Stimulated activated CD4-positive, alpha-beta T cell treated with anti-CD3 and anti-CD28 coated beads, Interleukin-4, amount 100 ng/mL, for 24 hours (primary cell): ENCODE results near the gene TTLL13.
"Not testable (repeated sequence)": the region's sequence is repeated elsewhere in the genome, so short reads cannot be mapped to it uniquely, and the experiment has no call there.

ENCODE experiments used
- DNase-seq: peaks from one replicate; pipeline ENCODE4 v3.0.0-alpha.2; 2020

The TTLL13 gene

DNA sequence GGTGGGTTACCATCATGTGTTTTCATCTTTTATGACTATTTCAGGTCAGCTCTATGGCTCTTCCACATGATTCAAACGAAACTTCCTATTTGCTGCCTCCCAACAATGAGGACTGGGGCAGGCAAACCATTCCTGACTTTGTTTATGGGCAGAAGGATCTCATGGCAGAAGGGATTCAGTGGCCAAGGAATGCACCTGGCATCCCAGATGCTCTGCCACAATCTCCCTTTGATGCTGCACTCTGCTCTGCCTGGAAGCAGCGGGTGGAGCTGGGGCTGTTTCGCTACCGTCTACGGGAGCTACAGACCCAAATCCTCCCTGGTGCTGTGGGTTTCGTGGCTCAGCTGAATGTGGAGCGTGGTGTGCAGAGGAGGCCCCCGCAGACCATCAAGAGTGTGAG lies 8.5 kb upstream of the TTLL13 start:
- no peak for DNase-seq

- no peak for DNase-seq
Observed at GRCh38 chr15:90241343-90242192, 7.8 kb upstream of the TTLL13 start.

GRCh38 chr15:90243943-90244639 lies 5.3 kb upstream of the TTLL13 start:
- no peak for DNase-seq

- DNase-seq, result no peak
Observed at GRCh38 chr15:90248789-90249202, 560 bp upstream of the TTLL13 start.

DNA sequence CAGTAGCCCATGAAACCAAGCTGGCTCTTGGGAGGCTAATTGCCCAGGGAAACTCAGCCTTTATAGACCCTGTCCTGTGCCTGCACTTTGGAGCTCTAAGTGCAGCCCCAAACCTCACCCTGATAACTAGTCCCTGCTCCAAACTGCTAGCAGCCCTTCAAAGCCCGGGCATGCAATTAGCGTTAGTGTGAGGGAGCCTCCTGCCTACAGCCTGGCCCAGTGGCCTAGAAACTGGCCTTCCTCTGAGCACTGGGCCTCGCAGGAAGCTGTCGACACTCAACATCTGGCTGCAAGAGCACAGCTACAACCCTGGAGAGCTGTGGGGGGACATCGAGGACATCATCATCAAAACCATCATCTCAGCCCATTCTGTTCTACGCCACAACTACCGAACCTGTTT lies 8.4 kb downstream of the TTLL13 start:
- no peak for DNase-seq

DNA sequence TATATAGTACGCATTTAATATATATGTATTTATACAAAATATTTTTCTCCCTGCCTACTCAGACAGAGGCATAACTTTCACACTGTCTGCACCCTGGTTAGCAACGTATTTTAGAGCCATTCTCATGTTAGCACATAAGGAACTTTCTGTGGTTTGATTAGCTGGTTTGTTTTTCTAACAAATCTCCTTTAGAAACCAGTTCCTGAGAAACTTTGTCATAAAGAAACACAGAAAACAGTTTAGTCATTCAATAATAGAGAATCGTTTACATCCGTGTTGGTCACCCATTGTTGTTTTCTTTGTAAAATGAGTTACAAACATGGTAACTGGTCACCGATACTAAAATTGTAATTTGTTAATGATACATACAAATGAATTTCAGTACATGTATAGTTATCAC lies 10.2 kb downstream of the TTLL13 start:
- DNase-seq, result no peak

DNA sequence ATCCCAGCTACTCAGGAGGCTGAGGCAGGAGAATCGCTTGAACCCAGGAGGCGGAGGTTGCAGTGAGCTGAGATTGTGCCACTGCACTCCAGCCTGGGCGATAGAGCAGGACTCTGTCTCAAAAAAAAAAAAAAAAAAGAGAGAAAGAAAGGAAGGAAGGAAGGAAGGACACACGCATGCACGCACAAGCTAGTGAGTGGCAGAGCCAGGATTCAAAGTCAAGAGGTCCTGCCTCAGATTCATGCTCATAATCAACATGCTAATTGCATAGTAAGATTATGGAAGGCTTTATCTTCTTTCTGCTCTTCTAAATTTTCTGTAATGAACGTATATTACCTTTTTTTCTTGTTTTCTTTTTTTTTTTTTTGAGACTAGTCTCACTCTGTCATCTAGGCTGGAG lies 11.4 kb downstream of the TTLL13 start:
- not testable (repeated sequence) for DNase-seq

- DNase-seq, result no peak
Observed at GRCh38 chr15:90261811-90262210, 12.5 kb downstream of the TTLL13 start.

DNA sequence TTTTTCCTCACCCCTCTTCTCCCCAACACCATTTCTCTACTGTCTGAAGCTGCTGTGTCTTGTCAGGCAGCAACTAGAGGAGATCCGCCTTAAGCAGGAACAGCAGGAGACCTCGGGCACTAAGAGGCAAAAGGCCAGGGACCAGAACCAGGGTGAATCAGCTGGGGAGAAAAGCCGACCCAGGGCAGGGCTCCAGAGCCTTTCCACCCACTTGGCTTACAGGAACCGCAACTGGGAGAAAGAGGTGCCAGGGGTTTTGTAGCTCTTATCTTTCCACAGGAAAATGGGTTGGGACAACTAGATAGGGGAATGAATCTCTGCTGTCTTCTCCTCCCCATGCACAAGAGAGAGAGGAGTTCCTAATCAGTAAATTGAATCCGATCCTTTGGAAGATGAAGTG lies 13.1 kb downstream of the TTLL13 start:
- DNase-seq, result no peak

- peak; percentile 40 for DNase-seq
Observed at GRCh38 chr15:90264671-90265070, 15.3 kb downstream of the TTLL13 start.

DNA sequence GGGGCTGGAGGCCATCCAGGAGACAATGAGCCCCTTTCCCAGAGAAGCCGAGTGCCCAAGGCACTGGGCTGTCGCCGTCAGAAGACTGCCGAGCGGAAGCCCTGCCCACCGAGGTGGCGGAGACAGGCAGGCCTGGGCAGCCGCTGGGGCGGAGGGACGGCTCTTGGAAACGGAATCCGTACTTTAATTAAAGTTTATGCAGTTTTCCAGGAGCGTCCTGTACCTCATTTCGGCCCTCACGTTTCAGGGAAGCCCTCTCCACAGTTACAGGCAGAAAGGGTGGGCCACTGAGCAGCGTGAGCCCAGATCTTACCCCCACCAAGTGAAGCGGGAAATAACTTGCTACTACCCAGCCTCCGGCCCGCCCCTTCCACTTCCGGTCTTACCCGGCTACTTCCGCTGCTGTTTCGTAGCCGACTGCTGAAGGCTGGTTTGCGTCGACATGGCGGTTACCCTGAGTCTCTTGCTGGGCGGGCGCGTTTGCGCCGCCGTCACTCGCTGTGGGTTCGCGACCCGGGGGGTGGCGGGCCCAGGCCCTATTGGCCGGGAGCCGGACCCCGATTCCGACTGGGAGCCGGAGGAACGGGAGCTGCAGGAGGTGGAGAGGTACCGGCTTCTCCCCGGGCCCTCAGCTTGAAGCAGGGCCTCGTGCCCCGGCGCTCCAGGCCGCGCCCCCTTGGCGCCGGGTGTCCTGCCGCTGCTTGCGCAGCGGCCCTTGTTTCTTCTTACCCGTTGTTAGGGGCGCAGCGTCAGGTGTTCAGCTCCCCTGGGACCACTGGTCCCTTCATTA lies 16.1 kb downstream of the TTLL13 start, which contains the start of gene NGRN:
Gene NGRN (plus strand): TSS at position 402 of the 790 bp plus-strand sequence. CDS start 41 bp downstream, at position 443.
- DNase-seq, result peak; percentile 93

DNA sequence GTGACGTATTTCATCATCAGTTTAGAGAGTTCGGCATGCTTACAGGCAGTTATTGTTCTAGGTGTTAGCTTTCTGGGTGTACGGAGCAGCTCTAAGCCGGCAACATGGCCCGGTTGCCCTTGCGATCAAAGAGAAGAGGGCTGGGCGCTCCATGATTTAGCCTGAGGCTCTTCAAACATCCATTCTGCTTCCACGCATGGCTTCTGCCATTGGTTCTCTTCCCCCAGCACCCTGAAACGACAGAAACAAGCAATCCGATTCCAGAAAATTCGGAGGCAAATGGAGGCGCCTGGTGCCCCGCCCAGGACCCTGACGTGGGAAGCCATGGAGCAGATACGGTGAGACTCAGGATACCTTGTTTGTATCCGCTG lies 16.7 kb downstream of the TTLL13 start:
- peak; percentile 46 for DNase-seq

DNA sequence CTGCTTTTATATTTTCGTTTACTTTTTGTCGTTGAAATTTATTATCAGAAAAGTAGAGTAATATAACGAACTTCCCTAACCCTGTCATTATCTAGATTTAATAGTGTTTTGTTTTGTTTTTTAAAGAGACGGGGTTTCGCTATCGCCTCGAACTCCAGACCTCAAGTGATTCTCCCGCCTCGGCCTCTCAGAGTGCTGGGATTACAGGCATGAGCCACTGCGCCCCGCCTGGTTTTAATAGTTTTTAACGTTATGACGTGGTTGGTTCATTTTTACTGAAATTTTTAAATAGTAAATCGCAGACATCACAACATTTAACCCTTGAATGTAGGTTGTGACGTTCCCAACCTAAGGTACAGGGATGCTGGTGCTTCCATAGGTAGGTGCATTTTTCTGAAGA lies 17.1 kb downstream of the TTLL13 start:
- DNase-seq, result peak; percentile 36

DNA sequence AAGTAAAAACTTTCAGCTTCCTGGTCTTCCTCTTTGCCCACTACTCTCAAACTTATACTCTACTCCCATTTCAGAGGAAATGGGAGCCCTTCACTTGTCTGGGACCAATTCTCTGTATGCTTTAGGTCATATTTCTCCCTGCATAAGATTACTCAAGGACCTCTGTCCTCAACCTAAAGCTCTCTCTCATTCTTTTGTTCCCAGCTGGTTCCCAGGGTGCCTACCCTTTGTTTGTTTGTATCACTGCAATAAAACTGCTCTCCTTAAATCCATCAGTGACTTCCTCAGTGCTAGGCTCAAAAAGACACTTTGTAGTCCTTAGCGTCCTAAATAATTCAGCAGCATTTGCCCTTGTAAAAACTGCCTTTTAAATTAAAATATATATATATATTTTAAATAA lies 19.1 kb downstream of the TTLL13 start:
- no peak for DNase-seq

DNA sequence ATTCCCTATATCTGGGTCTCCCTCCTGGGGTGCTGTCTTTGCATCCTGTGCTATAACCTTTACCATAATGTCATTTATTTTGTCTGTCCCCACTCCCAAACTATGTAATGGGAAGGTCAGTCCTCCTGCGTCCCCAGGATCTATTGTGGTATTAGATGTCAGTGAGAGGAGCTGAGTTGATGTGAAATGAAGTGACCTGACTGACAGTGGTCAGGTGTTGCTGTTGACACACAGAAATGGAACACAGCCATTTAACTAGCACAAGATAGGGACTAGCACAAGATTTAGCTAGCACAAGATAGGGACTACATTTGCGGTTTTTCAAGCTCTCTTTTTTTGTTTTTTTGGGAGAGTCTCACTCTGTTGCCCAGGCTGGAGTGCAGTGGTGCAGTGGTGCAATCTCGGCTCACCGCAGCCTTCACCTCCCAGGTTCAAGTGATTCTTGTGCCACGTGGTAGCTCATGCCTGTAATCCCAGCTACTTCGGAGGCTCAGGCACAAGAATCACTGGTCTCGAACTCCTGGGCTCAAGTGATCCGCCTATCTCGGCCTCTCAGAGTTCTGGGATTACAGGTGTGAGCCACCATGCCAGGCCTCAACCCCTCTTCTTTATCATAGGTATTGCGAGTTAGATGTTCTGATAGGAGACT lies 21.3 kb downstream of the TTLL13 start:
- no peak for DNase-seq

GRCh38 chr15:90271459-90272166 lies 22.3 kb downstream of the TTLL13 start:
- DNase-seq, result no peak

GRCh38 chr15:90278467-90278866 lies 29.1 kb downstream of the TTLL13 start:
- DNase-seq, result not testable (repeated sequence)

DNA sequence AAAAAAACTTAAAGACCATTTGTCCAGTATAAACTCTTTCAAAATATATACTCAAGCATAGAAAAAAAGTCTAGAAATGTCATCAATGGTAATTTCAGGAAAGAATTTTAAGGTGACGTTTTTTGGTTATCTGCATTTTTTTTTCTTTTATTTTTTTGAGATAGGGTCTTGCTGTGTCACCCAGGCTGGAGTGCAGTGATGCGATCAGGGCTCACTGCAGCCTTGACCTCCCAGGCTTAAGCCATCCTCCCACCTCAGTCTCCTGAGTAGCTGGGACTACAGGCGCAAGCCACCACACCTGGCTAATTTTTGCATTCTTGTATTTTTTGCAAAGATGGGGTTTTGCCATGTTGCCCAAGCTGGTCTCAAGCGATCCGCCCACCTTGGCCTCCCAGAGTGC lies 31.4 kb downstream of the TTLL13 start:
- not testable (repeated sequence) for DNase-seq

- not testable (repeated sequence) for DNase-seq
Observed at GRCh38 chr15:90281637-90282036, 32.3 kb downstream of the TTLL13 start.

GRCh38 chr15:90286678-90287077 lies 37.3 kb downstream of the TTLL13 start:
- peak; percentile 34 for DNase-seq

DNA sequence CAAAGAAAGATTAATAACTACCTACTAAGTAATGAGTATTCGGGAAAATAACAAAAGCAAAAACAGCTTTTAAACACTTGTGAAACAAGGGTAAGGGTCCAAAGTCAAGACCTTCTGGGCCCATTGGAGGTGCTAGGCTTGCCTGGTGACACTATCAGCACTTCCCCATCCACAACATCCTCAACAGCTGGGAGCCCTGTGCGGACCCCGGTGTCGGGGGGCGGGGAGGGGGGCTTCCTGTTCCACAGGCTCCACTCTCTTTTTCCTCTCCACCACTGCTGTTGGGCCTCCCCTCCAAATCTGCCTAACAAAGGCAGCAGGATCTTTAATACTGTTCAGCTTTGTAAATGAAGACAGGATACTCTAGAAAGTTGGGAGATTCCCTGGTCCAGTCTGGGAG lies 37.7 kb downstream of the TTLL13 start:
- no peak for DNase-seq

GRCh38 chr15:90287946-90288345 lies 38.6 kb downstream of the TTLL13 start:
- DNase-seq, result no peak
